NT2/D1 (cell line): ENCODE data around the gene FAM156A.
"Not testable (repeated sequence)": the region's sequence is repeated elsewhere in the genome, so short reads cannot be mapped to it uniquely, and the experiment has no call there.

ENCODE experiments used
- YY1 ChIP-seq: IDR thresholded peaks from 2 replicates; pipeline ENCODE4 v1.6.1; 2011; ENCODE audit not compliant: insufficient read length, insufficient read depth
- ZNF274 ChIP-seq: IDR thresholded peaks from 2 replicates; pipeline ENCODE4 v1.6.1; 2011; ENCODE audit warnings: mild to moderate bottlenecking, low read depth, low read length

GRCh38 chrX:52906072-52906471 lies 52.2 kb downstream of the FAM156A start:
- not testable (repeated sequence) for TF ChIP-seq ZNF274, YY1
